GM19438 (cell line): ENCODE data around the gene ANKS1B.

Experiments used
- ATAC-seq: cut with Tn5 transposase; IDR thresholded peaks from one replicate; pipeline ENCODE4 v1.9.1; 2021; ENCODE audit warnings: low read depth; ENCODE audit not compliant: unreplicated experiment

The ANKS1B gene

GRCh38 chr12:99147130-99147529 lies 837.6 kb downstream of the ANKS1B start:
- no peak for ATAC-seq

GRCh38 chr12:99146730-99147129 lies 838.0 kb downstream of the ANKS1B start:
- ATAC-seq: no peak

DNA sequence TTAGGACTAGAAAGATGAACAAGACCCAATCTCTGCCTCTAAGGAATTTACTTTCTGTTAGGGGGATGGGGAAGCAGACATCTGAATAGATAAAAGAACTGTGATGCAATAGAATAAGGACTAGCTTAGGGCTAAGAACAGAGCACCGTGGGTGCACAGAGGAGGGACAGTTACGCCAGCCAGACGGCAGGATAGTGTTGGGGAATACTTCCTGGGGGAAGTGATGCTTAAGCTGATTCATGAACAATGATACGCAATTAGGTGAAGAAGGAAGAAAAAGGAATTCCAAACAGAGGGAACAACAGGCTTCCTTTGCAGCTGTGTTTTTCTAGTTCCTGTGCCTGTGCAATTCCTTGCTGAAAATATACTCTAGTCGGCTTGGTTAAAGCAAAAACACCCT lies 838.6 kb downstream of the ANKS1B start:
- ATAC-seq: no peak

- ATAC-seq: no peak
Observed at GRCh38 chr12:99142651-99143050, 842.1 kb downstream of the ANKS1B start.

DNA sequence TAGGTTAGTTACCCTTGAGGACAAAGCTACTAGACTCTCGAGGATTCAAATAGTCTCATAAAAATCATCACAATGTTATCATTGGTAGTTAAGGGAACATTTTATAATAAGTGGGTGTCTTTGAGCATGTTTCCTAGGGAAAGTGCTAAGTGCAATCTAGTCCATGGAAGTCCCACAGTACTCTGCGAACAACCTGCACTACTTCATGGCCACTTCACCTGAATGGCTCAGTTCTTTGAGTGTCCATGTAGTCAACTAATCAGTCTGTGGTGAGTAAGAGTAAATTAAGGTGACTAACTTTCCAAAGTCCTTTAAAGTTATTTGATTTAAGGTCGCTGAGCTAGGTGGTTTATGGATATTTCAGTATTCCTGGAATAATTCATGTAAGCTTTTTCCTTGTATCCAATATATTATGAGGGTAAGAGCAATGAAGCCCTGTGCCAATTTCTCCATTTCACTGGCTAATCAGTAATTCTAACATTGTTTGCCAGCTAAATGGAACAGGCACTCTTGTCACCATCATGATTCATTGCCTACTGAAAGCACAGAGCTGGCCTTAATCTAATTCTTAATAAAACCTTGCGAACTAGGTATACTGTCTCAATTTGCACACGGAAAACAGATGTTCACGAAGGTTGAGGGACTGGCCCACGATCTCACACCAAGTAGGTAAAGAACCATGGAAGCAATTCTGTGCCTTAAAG lies 844.6 kb downstream of the ANKS1B start:
- ATAC-seq: no peak

DNA sequence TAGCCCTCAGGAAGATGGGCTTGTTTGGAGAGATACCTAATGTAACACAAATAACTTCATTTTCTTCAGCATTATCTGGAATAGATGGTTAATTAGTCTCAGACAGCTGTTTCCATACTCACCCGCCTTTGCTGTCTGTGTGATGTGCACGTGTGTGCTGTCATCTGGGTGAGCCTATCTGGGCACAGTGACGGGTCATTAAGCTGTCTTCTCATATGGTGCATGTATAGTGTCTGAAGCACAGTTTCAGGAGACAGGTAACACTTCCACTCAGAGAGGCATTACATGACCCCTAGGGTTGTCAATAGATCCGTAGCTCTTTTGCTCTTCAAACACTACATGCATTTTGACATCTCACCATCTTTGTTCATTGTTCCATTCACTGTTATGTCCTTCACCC lies 846.3 kb downstream of the ANKS1B start:
- ATAC-seq: no peak

- ATAC-seq: no peak
Observed at GRCh38 chr12:99137124-99137855, 847.4 kb downstream of the ANKS1B start.

DNA sequence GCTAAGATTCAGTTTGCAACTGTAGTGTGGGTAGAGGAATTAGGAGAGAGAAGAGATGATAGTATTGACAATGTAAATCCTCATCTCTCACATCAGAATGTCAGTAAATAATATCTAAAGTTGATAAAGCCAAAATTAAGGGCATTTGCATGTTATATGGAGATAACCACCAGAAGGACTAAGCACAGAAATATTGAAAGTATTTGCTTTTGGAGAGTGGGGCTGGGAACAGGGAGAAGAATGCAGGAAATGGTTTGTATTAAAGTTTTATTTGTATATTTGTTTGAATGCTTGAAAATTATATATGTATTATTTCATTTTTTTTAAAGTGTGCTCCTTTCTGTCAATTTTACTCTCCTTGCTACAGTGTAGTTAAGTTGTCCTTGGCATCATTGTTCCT lies 848.2 kb downstream of the ANKS1B start:
- ATAC-seq: no peak

- no peak for ATAC-seq
Observed at GRCh38 chr12:99135376-99135775, 849.4 kb downstream of the ANKS1B start.

DNA sequence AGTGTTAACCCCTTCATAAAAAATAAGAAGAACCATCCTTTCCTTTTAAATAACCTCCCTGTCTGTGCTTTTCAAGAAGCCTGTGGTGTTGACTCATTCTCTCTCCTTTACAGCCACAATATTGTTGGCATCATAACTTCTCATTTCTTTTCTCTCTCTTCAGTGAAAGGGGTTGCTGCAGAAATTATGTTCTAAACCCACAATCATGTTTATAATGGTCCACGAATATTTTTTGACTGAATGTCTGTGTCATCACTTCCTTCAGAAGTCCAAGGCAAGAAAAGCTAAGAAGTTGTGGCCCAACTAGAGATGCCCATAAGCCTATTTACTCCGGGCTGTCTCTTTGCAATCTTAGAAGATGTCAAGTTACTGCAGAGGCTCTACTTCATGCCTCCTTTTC lies 851.3 kb downstream of the ANKS1B start:
- no peak for ATAC-seq

DNA sequence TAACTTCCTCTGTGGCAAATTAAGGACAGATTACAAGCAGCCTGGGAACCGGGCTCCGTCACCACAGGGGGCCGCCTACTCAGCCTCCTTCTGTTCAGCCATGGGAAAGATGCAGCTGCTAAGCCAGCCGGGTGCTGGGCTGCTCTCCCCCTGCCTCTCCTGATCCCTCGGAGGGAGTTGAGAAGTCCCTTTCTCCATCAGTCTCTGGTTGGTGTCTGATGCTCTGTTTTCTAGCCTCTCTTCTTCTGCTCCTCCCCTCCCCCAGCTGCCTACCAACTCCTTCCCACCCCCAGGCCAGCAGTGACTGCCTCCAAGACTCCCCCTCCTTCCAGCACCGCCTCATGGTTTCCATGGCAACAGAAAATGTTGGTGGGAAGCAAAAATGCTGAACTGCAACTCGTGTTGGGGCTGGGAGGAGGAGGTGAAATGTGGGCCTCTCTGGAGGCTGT lies 853.0 kb downstream of the ANKS1B start:
- ATAC-seq: no peak

GRCh38 chr12:99130808-99131553 lies 853.8 kb downstream of the ANKS1B start:
- ATAC-seq: peak; percentile 97

DNA sequence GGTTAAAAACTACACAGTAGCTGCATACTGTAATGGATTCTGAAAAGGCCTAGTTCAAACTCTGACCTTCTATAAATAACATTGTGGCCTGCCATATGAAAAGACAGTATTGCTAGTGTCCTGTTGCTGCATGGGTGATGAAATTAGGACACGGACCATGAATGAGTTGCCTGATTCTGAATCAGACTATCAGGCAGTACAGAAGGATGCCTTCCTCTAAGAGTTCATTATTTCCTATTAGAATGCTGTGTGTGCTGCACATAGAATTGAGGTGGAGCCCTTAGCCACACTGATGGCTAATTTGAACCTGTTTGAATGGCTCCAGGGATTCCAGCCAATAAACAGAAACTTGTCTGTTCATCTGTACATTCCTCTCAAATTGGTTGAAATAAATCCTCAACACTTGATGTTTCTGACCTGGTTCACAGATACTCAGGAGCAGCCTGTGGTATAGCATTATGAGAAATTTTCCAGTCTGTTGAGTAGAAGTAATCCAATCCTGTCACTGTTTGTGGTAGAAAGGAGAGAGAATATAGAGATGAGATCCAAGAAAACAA lies 856.4 kb downstream of the ANKS1B start:
- no peak for ATAC-seq

- no peak for ATAC-seq
Observed at GRCh38 chr12:99122959-99123358, 861.8 kb downstream of the ANKS1B start.

DNA sequence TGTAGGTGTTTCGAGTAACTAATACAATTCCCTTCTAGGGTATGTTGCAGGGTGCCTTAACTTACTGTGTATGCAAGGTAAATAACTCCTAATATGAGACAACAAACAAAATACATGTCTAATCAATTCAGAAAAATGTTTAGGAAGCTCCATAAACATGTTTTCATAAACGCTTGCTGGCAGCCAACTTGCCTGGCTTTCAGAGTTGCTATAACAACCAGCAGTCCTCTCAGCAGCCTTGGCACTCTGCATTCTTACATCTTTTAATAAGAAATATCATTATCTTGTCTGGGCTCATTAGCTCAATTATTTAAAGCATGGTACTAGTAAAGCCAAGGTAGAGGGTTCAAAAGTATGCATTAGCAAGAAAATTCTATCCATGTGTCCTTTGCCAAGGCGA lies 862.2 kb downstream of the ANKS1B start:
- ATAC-seq: no peak

- no peak for ATAC-seq
Observed at GRCh38 chr12:99121546-99121945, 863.2 kb downstream of the ANKS1B start.

- ATAC-seq: no peak
Observed at GRCh38 chr12:99119943-99120342, 864.8 kb downstream of the ANKS1B start.

DNA sequence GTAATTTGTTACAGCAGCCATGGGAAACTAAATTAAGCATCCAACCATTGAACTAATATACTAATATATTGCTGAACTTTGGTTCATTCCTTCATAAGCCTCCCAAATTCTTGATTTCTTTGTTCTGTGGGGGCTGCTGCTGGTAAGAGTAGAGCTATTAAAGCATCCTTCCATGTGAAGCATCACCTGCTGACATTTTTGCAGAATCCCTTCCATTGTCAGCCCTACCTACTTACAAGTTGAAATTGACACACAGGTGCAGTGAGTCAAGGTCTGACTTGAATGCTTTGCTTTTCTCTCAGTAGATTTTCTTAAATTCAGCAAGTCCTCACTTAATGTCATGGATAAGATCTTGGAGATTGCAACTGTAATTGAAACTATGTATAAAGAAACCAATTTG lies 865.3 kb downstream of the ANKS1B start:
- ATAC-seq: no peak

DNA sequence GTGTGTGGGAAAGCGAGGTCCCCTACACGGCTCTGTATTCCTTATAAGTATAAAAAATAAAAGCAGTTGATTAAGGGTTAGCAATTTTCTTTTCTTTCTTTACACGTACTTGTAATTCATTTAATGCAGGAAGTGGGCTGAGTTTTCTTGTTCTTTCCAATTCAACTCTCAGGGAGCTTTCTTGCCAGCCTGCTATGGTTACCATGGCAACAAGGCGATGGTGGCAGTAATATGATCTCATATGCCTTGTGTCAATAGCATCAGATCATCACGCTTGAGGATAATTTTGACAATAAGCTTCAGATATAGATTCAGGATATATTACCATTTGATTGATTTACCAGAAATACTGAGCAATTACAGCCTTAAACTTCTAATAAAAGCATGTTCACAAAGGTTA lies 873.1 kb downstream of the ANKS1B start:
- no peak for ATAC-seq

GRCh38 chr12:99110868-99111267 lies 873.9 kb downstream of the ANKS1B start:
- no peak for ATAC-seq

DNA sequence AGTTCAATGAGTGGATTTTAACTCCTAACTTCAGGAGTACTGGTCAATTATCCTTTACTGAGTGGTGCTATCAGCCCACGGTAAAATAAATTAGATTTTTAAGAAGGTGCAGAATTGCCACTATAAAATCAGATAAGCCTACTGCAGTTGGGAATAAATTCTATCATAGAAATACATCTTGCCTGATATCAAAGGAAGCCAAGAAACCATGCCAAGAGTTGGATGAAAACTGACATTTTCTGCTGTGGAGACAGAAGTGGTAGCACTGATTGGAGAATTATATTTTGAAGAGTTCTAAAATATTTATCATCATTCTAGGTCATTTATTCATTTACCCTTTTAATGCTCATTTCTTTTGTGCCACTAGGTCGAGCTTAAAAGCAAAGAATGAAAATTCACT lies 874.5 kb downstream of the ANKS1B start:
- ATAC-seq: no peak
